Effector memory CD8-positive, alpha-beta T cell (primary cell): ENCODE results near the gene GPSM1.

ENCODE experiments used
- ATAC-seq: fragments of 150-1000 bp; cut with Tn5 transposase; replicated peaks from 2 replicates; pipeline ENCODE4 v1.10.0; 2021; ENCODE audit warnings: mild to moderate bottlenecking, moderate library complexity
- DNase-seq, 3 experiments: peaks; one replicate each; pipeline ENCODE4 v3.0.0; 2021
- H3K27ac Mint-ChIP-seq, 2 donors: one replicate each; pipeline ENCODE4 v1.8.0; 2022; ENCODE audit warnings: mild to moderate bottlenecking in 2 of 2, mixed read lengths in 2 of 2, moderate library complexity in 2 of 2
- H3K27me3 Mint-ChIP-seq, 2 donors: one replicate each; pipeline ENCODE4 v1.8.0; 2022; ENCODE audit warnings: mixed read lengths in 2 of 2
- H3K36me3 Mint-ChIP-seq: one replicate; pipeline ENCODE4 v1.8.0; 2022; ENCODE audit warnings: mild to moderate bottlenecking, moderate library complexity, mixed read lengths; ENCODE audit not compliant: insufficient read depth
- H3K4me1 Mint-ChIP-seq, 2 donors: one replicate each; pipeline ENCODE4 v1.8.0; 2022; ENCODE audit warnings: low read depth in 2 of 2, mixed read lengths in 2 of 2
- H3K4me3 Mint-ChIP-seq, 2 donors: one replicate each; pipeline ENCODE4 v1.8.0; 2022; ENCODE audit warnings: mild to moderate bottlenecking in 2 of 2, mixed read lengths in 2 of 2, moderate library complexity in 2 of 2
- H3K9me3 Mint-ChIP-seq, 2 donors: one replicate each; pipeline ENCODE4 v1.8.0; 2022; ENCODE audit warnings: mixed read lengths in 2 of 2

The GPSM1 gene

DNA sequence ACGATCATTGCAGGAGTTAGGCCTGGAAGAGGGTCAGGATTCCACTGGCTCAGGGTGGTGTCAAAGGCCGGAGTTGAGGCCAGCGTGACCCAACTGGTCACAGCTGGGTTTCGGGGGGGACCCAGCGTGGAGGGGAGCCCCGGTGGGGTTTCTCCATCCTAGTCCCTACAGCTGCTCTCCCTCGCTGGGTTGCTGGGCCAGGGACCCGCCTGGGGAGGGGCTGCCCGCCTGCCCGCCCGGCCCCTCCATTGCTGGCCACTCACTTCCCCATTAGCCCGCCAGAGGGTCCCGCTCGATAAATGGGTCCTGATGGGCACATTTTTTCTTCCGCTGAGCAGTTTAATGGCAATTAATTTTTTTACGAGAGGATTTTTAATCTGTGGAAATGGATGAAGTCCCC lies 32.3 kb upstream of the GPSM1 start:
- H3K4me3 Mint-ChIP-seq = no peak overlapping the region
- DNase-seq = no peak

DNA sequence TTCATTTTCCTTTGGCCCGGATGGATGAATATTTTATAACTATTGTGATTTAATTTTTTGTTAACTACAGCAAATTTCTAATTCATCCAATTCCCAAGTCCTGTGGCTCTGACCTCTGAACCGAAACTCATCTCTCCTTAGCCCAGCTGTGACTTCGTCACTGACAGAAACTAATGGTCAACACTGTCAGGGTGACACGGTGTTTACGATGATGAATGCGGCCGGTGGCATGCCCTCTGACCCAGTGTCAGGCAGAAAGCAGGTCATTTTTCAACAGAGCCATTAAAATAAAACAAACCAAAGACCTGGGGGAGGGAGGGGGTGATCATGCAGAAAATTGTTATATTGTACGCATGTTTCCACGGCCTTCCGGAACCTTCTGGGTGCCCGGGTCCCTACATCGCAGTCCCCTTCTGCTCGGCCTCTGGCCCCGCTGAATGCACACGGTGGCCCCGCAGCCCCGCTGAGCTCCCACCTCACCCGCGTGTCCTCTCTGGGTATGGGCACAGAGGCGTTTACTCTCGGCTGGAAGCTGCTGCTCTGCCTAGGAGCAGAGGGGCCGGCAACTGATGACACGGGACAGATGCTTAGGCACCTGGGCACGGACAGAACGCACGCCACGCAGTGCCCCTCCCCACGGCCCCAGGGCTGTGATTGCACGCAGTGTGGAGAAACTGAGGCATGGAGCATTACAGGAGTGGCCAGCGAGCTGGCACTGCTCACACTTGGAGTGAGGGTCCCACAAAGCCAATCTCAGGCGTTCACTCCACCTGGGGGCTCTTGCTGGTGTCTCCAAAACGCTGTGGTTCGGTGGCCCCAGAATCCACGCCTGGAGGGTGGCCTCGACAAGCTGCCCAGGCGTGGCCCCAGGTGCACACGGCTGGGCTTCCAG lies 31.6 kb upstream of the GPSM1 start:
- no peak overlapping the region for H3K27ac Mint-ChIP-seq
- no peak for ATAC-seq

More for the DNA sequence above, 32.3 kb upstream of the GPSM1 start:
- H3K27ac Mint-ChIP-seq = no peak overlapping the region
- no peak for ATAC-seq
- H3K9me3 Mint-ChIP-seq = no peaks in the 10 kb centered on the region
- peaks cover 3% of the 10 kb centered on the region for H3K36me3 Mint-ChIP-seq
- H3K4me1 Mint-ChIP-seq = no peaks in the 10 kb centered on the region
- H3K27me3 Mint-ChIP-seq = peaks cover 11 to 12% of the 10 kb centered on the region in 2 donors

DNA sequence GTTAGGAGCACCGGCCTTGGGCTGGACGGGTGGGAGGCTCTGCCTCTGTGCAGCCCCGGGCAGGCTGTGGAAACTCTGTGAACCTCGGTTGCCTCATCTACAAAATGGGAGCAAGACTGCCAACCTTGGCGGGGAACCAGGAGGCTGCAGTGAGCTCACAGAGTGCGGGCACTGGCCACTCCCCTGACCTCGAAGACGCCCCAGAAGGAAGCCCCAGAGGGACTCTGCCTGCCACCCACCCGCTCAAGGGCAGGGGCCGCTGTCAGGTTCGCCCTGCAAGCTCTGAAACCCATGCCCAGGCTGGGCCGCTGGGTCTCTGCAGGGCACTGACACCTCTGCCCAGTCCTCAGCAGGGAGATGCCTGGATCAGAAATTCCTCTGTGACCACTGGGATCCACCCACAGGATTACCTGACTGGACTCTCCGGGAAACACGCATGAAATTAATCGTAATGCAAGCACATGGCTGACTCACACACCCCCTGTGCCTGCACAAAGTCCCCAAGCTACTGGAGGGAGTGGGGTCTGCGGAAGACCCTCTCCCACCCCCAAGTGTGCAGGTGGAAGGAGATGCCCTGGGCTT lies 30.8 kb upstream of the GPSM1 start:
- Mint-ChIP-seq H3K4me3 (no peak overlapping the region), H3K4me1 (no peaks in the 10 kb centered on the region), H3K36me3 (peaks cover 3% of the 10 kb centered on the region), H3K9me3 (no peaks in the 10 kb centered on the region), H3K27me3 (peaks cover 12 to 15% of the 10 kb centered on the region in 2 donors), H3K27ac (no peak overlapping the region)
- DNase-seq (no peak), ATAC-seq (no peak)

More for the DNA sequence above, 31.6 kb upstream of the GPSM1 start:
- no peaks in the 10 kb centered on the region for H3K4me1 Mint-ChIP-seq
- H3K9me3 Mint-ChIP-seq = no peaks in the 10 kb centered on the region
- peaks cover 3% of the 10 kb centered on the region for H3K36me3 Mint-ChIP-seq
- H3K4me3 Mint-ChIP-seq = no peak overlapping the region
- no peak for DNase-seq
- H3K27me3 Mint-ChIP-seq = peaks cover 11 to 12% of the 10 kb centered on the region in 2 donors

DNA sequence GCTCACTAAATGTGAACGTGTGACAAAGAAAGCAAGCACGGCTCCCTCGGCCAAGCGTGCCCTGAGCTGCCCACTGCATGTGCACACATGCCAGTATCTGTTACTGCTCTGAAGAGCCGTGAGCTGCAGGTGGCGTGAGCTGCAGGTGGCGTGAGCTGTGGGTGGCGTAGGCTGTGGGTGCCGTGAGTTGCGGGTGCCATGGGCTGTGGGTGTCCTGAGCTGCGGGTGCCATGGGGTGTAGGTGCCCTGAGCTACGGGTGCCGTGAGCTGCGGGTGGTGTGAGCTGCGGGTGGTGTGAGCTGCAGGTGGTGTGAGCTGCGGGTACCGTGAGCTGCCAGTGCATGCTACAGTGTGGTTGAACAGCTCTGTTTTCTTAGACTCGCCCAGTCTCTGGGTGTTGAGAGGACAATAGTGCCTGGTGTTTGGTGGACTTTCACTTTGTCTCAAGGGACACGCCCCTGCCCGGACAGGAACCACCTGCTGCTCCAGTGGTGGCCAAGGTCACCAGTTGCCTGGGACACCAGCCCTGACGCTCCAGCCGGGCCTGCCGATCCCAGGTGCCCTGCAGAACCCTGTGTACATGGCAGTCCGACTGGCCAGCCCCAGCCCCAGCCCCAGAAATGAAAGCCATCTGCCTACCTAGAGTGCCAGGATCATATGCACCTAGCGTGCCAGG lies 30.2 kb upstream of the GPSM1 start:
- Mint-ChIP-seq H3K36me3 (peaks cover 3% of the 10 kb centered on the region), H3K9me3 (no peaks in the 10 kb centered on the region), H3K4me1 (no peaks in the 10 kb centered on the region), H3K4me3 (no peak overlapping the region), H3K27me3 (peaks cover 12 to 15% of the 10 kb centered on the region in 2 donors), H3K27ac (no peak overlapping the region)
- DNase-seq = no peak
- no peak for ATAC-seq

DNA sequence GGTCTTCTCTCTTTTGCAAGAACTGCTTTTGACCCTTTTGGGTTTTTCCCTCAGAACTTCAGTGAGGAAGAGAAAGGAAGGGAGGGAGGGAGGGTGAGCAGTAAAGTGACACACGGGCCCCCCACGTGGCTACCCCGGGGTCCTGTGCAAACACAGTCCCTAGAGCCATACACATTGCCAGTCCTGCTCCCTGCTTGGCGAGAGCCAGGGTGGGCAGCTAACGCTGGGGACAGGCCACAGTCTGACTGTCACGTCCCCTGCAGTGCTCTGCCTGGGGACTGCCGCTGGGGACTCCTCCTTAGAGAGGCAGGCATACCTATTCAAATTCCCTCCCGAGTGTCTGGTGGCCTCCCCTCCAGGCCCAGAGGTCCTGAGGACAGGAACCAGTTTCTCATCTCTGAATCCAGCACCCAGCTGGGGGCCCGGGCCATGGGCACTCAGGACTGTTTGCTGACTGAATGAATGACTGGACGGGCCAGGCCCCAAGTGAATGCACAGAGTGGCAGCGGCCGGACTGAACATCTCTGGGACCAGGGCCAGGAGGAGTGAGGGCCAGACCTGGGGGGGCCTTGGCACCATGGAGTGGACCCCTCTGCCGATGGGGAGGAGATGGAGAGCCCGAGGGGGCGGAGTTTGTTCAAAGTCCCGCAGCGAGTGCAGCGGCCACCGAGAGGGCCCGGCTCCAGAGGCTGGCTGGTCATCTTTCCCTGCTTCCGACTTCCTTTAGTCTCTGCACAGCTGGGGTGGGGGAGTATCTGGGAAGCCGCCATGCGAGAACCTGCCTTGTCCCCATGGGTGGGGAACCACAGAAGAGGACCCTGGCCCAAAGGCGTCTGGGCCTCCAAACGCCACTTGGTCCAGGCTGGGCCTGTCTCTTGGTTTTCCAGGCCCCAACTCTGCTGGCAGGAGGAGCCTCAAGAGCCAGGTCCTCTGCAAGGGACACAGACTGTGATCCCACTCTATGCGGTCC lies 29.3 kb upstream of the GPSM1 start:
- Mint-ChIP-seq H3K9me3 (no peaks in the 10 kb centered on the region), H3K27ac (no peak overlapping the region), H3K27me3 (peaks cover 12 to 15% of the 10 kb centered on the region in 2 donors), H3K36me3 (peaks cover 3% of the 10 kb centered on the region), H3K4me1 (no peaks in the 10 kb centered on the region), H3K4me3 (no peak overlapping the region)
- DNase-seq (no peak), ATAC-seq (no peak)

DNA sequence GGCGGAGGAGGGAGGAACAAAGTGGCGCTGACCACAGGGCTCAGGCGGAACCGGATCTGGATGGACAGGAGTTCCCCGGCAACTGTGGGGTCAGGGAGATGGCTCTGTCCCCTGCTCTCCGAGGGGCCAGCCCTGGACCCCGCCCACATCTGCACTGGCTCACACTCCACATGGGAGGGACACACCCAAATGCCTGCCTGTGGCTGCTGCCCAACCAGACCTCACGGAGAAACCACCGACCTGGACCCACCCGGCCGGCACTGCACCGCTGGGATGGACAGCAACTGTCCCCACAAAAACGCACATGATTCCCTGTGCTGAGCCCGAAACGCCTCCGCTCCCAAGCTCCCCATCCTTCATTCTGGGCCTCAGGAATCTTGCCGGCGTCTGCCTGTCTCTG lies 28.2 kb upstream of the GPSM1 start:
- Mint-ChIP-seq H3K36me3 (peaks cover 3% of the 10 kb centered on the region), H3K27me3 (peaks cover 12 to 15% of the 10 kb centered on the region in 2 donors), H3K4me3 (no peak overlapping the region), H3K4me1 (no peaks in the 10 kb centered on the region), H3K9me3 (no peaks in the 10 kb centered on the region), H3K27ac (no peak overlapping the region)
- DNase-seq (no peak), ATAC-seq (no peak)

DNA sequence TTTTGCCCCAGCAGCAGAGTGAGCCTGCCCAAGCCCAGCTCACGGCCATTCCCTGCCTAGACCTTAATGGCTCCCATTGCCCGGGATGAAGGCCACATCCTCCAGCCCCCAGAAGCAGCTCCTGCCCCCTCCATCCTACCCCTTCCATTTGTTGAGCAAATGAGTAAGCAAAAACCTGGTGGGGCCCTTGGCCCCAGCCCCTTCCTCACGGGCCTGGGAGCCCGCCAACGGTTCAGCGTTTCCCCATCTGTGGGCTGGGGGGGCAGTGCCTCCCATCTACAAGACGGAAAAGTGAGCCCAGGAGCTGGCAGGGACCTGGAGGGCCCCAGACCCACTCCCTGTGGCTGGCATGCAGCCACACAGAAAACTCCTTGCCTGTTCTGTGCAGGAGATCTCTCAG lies 27.8 kb upstream of the GPSM1 start:
- ATAC-seq = no peak
- no peak for DNase-seq
- H3K4me1 Mint-ChIP-seq = no peaks in the 10 kb centered on the region
- no peak overlapping the region for H3K27ac Mint-ChIP-seq
- peaks cover 3% of the 10 kb centered on the region for H3K36me3 Mint-ChIP-seq
- peaks cover 12 to 15% of the 10 kb centered on the region in 2 donors for H3K27me3 Mint-ChIP-seq
- H3K4me3 Mint-ChIP-seq = no peak overlapping the region
- no peaks in the 10 kb centered on the region for H3K9me3 Mint-ChIP-seq

DNA sequence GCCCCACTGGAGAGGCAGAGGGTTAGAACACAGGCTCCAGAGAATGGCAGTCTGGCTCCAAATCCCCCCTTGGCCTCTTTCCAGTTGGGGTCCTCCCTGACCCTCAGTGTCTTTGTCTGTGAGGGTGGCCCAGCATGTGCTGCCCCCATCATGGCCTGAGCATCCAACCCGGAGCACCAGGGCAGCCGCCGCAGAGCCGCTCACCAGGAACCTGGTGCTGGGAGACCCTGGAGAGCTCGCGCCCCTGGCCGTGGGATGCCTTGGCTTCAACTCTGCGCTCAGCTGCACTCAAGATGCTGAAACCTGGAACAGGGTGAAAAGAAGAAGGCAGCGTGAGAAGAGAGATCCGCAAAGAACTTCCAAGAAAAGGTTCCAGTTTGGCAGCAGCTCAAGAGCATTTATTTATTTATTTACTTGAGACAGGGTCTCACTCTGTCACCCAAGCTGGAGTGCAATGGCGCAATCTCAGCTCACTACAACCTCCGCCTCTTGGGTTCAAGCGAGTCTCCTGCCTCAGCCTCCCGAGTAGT lies 27.3 kb upstream of the GPSM1 start:
- Mint-ChIP-seq H3K9me3 (no peaks in the 10 kb centered on the region), H3K4me3 (no peak overlapping the region), H3K27ac (no peak overlapping the region), H3K27me3 (peaks cover 12 to 15% of the 10 kb centered on the region in 2 donors), H3K4me1 (no peaks in the 10 kb centered on the region), H3K36me3 (peaks cover 3% of the 10 kb centered on the region)
- ATAC-seq (no peak), DNase-seq (no peak)

DNA sequence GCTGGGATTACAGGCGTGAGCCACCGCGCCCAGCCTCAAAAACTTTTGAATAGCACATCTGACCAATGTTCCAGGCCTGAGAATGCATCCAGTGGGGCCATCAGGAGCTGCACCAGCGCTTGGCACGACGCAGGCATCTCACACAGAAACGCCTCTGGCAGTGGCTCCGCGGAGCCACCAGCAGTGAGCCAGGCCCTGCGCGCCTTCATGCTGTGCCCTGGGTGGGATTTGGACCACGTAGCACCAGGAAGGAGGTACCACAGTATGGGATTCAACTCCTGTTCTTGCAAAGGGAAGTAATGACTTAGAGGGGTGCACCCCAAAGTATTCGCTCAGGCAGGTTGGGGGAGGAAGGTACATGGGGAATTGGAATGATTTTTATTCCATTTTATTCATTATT lies 26.5 kb upstream of the GPSM1 start:
- no peak overlapping the region for H3K27ac Mint-ChIP-seq
- no peaks in the 10 kb centered on the region for H3K9me3 Mint-ChIP-seq
- H3K36me3 Mint-ChIP-seq = peaks cover 3% of the 10 kb centered on the region
- H3K4me1 Mint-ChIP-seq = no peaks in the 10 kb centered on the region
- H3K4me3 Mint-ChIP-seq = no peak overlapping the region
- DNase-seq (no peak), ATAC-seq (no peak)
- peaks cover 12 to 15% of the 10 kb centered on the region in 2 donors for H3K27me3 Mint-ChIP-seq

DNA sequence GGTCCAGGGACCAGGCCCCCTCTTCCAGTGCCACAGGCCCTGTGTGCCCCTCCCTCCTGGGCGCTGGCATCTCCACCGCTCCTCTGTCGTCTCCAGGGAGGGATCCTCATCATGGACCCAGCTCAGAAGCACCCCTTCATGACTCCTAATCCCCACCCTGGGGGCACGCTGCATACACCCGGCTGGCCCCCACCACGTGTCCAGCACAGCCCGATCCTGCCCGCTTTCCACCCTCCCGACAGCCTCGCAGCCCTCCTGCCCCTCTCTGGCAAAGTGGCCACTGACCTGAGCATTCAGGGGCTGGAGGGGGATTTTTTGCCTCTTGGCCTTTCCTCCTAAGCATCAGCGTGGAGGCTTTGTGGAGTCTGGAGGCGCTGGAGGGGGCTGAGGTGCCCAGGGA lies 24.8 kb upstream of the GPSM1 start:
- Mint-ChIP-seq H3K4me3 (no peak overlapping the region), H3K4me1 (peaks cover 3 to 4% of the 10 kb centered on the region in 2 donors), H3K36me3 (peaks cover 3% of the 10 kb centered on the region), H3K9me3 (no peaks in the 10 kb centered on the region), H3K27me3 (peaks cover 12 to 15% of the 10 kb centered on the region in 2 donors), H3K27ac (no peak overlapping the region)
- DNase-seq (no peak), ATAC-seq (no peak)

DNA sequence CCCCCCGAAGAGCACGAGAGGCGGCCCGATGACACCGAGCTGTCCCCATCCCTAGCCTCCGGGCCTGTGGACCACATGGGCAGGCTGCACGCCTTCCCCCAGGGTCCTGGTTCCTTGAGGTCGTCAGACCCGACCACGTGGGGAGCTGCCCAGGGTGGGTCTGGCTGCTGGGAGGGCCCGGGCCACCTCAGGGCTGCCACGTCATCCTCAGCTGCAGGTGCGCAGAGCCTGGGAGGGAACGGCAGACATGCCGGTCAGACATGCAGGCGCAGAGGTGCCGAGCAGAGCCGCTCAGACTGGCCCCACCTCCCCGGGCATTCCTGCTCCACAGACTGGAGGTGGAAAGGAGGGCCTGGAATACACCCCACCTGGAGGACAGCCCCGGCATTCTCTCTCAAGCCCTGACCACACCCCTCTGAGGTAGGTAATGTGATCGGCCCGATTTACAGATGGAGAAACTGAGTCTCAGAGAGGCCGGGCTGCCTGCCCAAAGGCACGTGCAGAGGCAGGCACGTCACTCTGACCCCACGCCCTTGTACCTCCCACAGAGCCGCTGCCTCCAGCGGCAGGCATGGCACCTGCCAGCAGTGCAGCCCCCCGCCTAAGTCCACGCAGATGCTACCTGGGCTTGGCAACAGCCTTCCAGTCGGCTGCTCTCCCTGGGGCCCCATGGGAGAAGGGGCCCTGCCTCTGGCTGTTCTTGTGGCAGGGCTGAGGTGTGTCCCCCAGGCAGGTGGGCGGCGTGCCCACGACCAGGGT lies 24.1 kb upstream of the GPSM1 start:
- peaks cover 3 to 4% of the 10 kb centered on the region in 2 donors for H3K4me1 Mint-ChIP-seq
- no peak for ATAC-seq
- no peaks in the 10 kb centered on the region for H3K9me3 Mint-ChIP-seq
- peaks cover 8 to 11% of the 10 kb centered on the region in 2 donors for H3K27me3 Mint-ChIP-seq
- H3K4me3 Mint-ChIP-seq = no peak overlapping the region
- H3K36me3 Mint-ChIP-seq = peaks cover 3% of the 10 kb centered on the region
- H3K27ac Mint-ChIP-seq = no peak overlapping the region
- DNase-seq = no peak

DNA sequence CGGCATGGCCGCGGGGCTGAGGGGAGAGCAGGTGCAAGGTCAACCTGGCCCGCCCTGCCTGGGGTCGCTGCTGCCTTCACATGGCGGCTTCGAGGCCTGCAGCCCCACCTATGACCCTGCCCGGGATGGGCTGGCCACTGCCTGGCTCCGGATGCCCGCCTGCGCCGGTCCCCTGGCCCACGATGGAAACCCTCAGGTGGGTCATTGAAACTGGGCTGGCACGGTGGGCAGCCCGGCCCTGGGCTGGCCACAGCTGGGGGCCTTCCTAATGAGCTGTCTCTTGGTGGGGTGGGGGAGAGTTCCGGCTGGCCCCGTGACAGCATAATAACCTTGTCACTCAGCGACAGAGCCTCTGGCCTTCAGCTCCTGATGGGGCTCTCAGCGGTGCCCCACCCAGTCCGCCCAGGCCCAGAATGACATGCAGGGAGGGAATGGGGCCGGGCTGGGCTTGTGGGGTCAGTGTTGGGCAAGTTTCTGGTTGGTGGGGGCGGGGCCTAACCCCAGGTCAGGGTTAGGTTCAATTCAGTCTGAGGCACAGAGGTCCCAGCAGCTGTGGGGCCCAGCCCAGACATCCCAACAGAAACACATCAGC lies 23.4 kb upstream of the GPSM1 start, which contains the start of gene CCDC187:
CCDC187 (minus strand) TSS at position 270 of the 592 bp plus-strand sequence; CDS start at position 6, 264 bp downstream.
- peaks cover 2 to 4% of the 10 kb centered on the region in 2 donors for H3K27me3 Mint-ChIP-seq
- H3K4me1 Mint-ChIP-seq = peaks cover 3 to 4% of the 10 kb centered on the region in 2 donors
- ATAC-seq = no peak
- no peak within 1 kb of the TSS for H3K27ac Mint-ChIP-seq
- DNase-seq = no peak
- H3K9me3 Mint-ChIP-seq = no peaks in the 10 kb centered on the region
- peaks cover 3% of the 10 kb centered on the region for H3K36me3 Mint-ChIP-seq
- H3K4me3 Mint-ChIP-seq = no peak within 1 kb of the TSS
